GM19463 (cell line): ENCODE data around the gene PODNL1.

ENCODE experiments used
- ATAC-seq: cut with Tn5 transposase; IDR thresholded peaks from one replicate; pipeline ENCODE4 v1.9.1; 2021; ENCODE audit warnings: mild to moderate bottlenecking, moderate library complexity; ENCODE audit not compliant: unreplicated experiment

Gene PODNL1

GRCh38 chr19:13899912-13900584, 38.2 kb downstream of the PODNL1 start:
- no peak for ATAC-seq

- no peak for ATAC-seq
Measured at GRCh38 chr19:13899393-13899792, 38.8 kb downstream of the PODNL1 start.

GRCh38 chr19:13896227-13896626, 42.0 kb downstream of the PODNL1 start:
- no peak for ATAC-seq

- no peak for ATAC-seq
Measured at GRCh38 chr19:13894552-13894951, 43.7 kb downstream of the PODNL1 start.

- no peak for ATAC-seq
Measured at GRCh38 chr19:13892870-13893269, 45.3 kb downstream of the PODNL1 start.

GRCh38 chr19:13890136-13890535, 48.1 kb downstream of the PODNL1 start:
- ATAC-seq: no peak

- no peak for ATAC-seq
Measured at GRCh38 chr19:13888281-13888680, 49.9 kb downstream of the PODNL1 start.

GRCh38 chr19:13887517-13887916, 50.7 kb downstream of the PODNL1 start:
- no peak for ATAC-seq

- no peak for ATAC-seq
Measured at GRCh38 chr19:13887018-13887436, 51.2 kb downstream of the PODNL1 start.

GRCh38 chr19:13885826-13886365, 52.3 kb downstream of the PODNL1 start:
- no peak for ATAC-seq

GRCh38 chr19:13884726-13885591, 53.3 kb downstream of the PODNL1 start:
- ATAC-seq: no peak

- no peak for ATAC-seq
Measured at GRCh38 chr19:13883516-13884064, 54.6 kb downstream of the PODNL1 start.

- no peak for ATAC-seq
Measured at GRCh38 chr19:13882836-13883235, 55.4 kb downstream of the PODNL1 start.

- ATAC-seq: no peak
Measured at GRCh38 chr19:13882419-13882795, 55.8 kb downstream of the PODNL1 start.

GRCh38 chr19:13881692-13882418, 56.4 kb downstream of the PODNL1 start:
- no peak for ATAC-seq

GRCh38 chr19:13881251-13881691, 56.9 kb downstream of the PODNL1 start:
- ATAC-seq: no peak
